RWPE1 (cell line): Measurements from ENCODE around the gene NRN1.

Experiments used
- CTCF ChIA-PET: fragments of 350-600 bp; sonication (Branson Sonifier 250); formaldehyde crosslinking; extraction: SDS; loops from one replicate; lab custom pipeline; 2021; lab: Yijun Ruan, JAX
- POLR2A ChIA-PET: fragments of 400-600 bp; formaldehyde crosslinking; extraction: SDS; loops from one replicate; lab custom pipeline; 2020; ENCODE audit warnings: antibody characterized with exemption; ENCODE audit not compliant: low non-redundant PET; lab: Yijun Ruan, JAX
- DNase-seq: peaks from one replicate; pipeline ENCODE4 v3.0.0; 2012; ENCODE audit warnings: low spot score
- H3K27ac ChIP-seq: fragments of 450-650 bp; 2 replicates; pipeline ENCODE4 v1.5.1; 2017
- CTCF ChIP-seq: fragments of 450-650 bp; conservative IDR thresholded peaks from 2 replicates; pipeline ENCODE4 v1.5.1; 2017; ENCODE audit warnings: low read depth, mild to moderate bottlenecking

Gene NRN1

GRCh38 chr6:5967594-5967993, 39.1 kb downstream of the NRN1 start:
- ChIA-PET POLR2A (no interaction called here), CTCF (interaction anchor here (0.7 kb wide), 1 partner anchor 1272 kb away, joined by 4 read pairs; no protein-coding TSS in a partner anchor)
- no peak for TF ChIP-seq CTCF

GRCh38 chr6:5962794-5963193, 43.9 kb downstream of the NRN1 start:
- ChIA-PET POLR2A (no interaction called here), CTCF (no interaction called here)
- no peak for DNase-seq
- no peak for TF ChIP-seq CTCF
- no peak overlapping the region for H3K27ac ChIP-seq

More at GRCh38 chr6:5967594-5967993, 39.1 kb downstream of the NRN1 start:
- H3K27ac ChIP-seq: no peak overlapping the region
- DNase-seq: peak; percentile 54

- POLR2A ChIA-PET: no interaction called here
- CTCF ChIA-PET: no interaction called here
- no peak for DNase-seq
- H3K27ac ChIP-seq: no peak overlapping the region
- TF ChIP-seq CTCF: no peak
Measured at GRCh38 chr6:5961836-5962235, 44.9 kb downstream of the NRN1 start.

GRCh38 chr6:5960456-5960855, 46.3 kb downstream of the NRN1 start:
- DNase-seq: no peak
- POLR2A ChIA-PET: no interaction called here
- CTCF ChIA-PET: no interaction called here
- no peak overlapping the region for H3K27ac ChIP-seq
- no peak for TF ChIP-seq CTCF

- CTCF ChIA-PET: interaction anchor here (0.7 kb wide), 1 partner anchor 1152 kb away, joined by 3 read pairs; no protein-coding TSS in a partner anchor
- POLR2A ChIA-PET: no interaction called here
- no peak for TF ChIP-seq CTCF
- no peak overlapping the region for H3K27ac ChIP-seq
- DNase-seq: no peak
Measured at GRCh38 chr6:5958921-5959320, 47.8 kb downstream of the NRN1 start.

GRCh38 chr6:5956939-5957338, 49.8 kb downstream of the NRN1 start:
- no peak for DNase-seq
- ChIA-PET POLR2A (no interaction called here), CTCF (interaction anchor here (0.7 kb wide), 1 partner anchor 305 kb away, joined by 3 read pairs; no protein-coding TSS in a partner anchor)
- no peak for TF ChIP-seq CTCF
- H3K27ac ChIP-seq: no peak overlapping the region
